Globus pallidus (tissue), 1 donor: ENCODE measurements around the gene ANGEL1.
A peak's percentile ranks its signal among the peaks of the same experiment; 100 is the strongest.

ENCODE experiments used
- DNase-seq: peaks from one replicate; pipeline ENCODE4 v3.0.0-alpha.2; 2015; ENCODE audit warnings: low spot score

ANGEL1 gene

GRCh38 chr14:76779221-76780057 lies 33.2 kb downstream of the ANGEL1 start:
- DNase-seq = no peak

- no peak for DNase-seq
Observed at GRCh38 chr14:76778546-76779215, 34.0 kb downstream of the ANGEL1 start.

GRCh38 chr14:76777721-76778120 lies 35.0 kb downstream of the ANGEL1 start:
- no peak for DNase-seq

- DNase-seq = no peak
Observed at GRCh38 chr14:76776428-76777251, 36.0 kb downstream of the ANGEL1 start.

GRCh38 chr14:76775695-76776427 lies 36.8 kb downstream of the ANGEL1 start:
- no peak for DNase-seq

- no peak for DNase-seq
Observed at GRCh38 chr14:76774821-76775694, 37.6 kb downstream of the ANGEL1 start.

- no peak for DNase-seq
Observed at GRCh38 chr14:76773956-76774820, 38.5 kb downstream of the ANGEL1 start.

GRCh38 chr14:76773188-76773885 lies 39.3 kb downstream of the ANGEL1 start:
- DNase-seq = no peak

GRCh38 chr14:76772300-76773187 lies 40.1 kb downstream of the ANGEL1 start:
- peak; percentile 64 for DNase-seq

GRCh38 chr14:76771437-76771980 lies 41.2 kb downstream of the ANGEL1 start:
- no peak for DNase-seq

GRCh38 chr14:76770521-76771436 lies 41.9 kb downstream of the ANGEL1 start:
- no peak for DNase-seq

GRCh38 chr14:76769636-76770292 lies 42.9 kb downstream of the ANGEL1 start:
- no peak for DNase-seq

GRCh38 chr14:76768671-76769500 lies 43.8 kb downstream of the ANGEL1 start:
- DNase-seq = no peak

- DNase-seq = peak; percentile 79
Observed at GRCh38 chr14:76767681-76768656, 44.7 kb downstream of the ANGEL1 start.
